GM19238 (cell line): ENCODE data around the gene RGS6.

Source experiments
- DNase-seq: peaks from one replicate; pipeline ENCODE4 v3.0.0; 2011; ENCODE audit warnings: low spot score; ENCODE audit not compliant: insufficient read length

Gene RGS6

DNA sequence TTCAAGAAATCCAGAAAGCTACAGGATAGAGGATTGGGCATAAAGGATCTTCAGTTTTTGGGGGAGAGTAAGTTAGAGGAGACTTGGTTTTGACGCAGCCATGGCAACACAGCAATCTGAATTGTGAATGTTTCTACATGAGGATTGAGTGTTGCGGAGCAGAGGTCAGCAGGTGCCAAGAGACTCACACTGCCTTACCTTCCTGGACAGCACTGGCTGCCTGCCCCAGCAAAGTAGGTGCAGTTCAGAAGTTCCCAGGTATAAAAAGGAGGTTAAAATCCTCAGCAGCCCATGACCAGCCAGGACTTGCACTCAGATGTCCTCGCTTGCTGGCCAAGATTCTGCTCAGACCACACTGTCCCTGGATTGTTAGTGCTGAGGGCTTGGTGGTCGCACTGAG, 590.6 kb downstream of the RGS6 start:
- no peak for DNase-seq

DNA sequence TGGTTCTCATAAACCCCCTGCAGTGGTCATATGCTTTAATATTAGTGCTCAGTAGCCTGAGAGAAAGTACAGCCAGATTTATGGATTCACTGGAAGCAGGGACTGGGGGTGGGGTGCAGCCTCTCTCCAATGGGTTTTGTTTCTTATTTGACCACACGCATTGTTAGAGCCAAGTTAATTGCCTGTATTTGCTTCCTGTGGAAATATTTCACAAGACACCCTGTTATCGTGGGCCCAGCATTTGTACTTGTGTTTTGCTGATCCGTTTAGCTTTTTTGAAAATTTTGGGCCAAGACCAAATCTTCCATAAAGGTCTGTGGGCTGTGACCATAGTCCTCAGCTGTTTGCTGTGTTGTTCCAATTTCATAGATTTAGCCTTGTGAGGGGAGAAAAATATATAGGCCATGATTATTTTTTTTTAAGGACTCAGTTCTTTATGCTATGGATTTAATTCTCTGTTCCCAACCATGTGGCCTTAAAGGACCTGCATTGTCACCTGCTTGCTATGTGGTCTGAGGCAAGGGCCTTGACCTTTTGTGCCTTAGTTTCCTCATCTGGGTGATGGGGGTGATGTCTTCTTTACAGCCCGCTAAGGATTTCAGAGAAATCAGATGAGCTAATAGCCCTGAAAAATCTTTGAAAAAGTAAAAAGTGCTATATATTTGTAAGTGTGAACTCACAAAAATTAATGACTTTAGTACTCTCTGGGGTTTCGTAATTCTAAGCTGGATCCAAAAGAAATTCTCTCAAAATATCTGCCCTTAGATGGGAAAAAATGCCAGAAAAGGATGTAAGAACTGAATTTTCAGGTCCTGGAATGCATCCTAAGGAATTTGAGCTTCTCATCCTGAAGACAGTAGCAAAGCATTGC, 591.4 kb downstream of the RGS6 start:
- DNase-seq, result no peak

DNA sequence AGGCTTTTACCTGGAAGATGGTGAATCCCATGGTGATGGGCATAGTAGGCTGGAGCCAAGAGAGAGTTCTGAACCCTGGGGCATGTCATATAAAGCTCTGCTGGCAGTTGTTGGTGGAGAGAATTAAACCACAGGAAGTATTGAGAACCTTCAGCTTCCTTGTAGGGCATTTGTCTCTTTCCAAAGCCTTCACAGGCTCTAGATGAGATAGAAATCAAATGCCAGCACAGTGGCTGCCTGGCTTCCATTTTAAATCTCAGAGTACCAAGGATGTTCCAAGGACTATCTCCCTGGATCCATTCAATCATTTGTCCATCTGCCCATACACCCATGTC, 592.0 kb downstream of the RGS6 start:
- DNase-seq, result no peak

DNA sequence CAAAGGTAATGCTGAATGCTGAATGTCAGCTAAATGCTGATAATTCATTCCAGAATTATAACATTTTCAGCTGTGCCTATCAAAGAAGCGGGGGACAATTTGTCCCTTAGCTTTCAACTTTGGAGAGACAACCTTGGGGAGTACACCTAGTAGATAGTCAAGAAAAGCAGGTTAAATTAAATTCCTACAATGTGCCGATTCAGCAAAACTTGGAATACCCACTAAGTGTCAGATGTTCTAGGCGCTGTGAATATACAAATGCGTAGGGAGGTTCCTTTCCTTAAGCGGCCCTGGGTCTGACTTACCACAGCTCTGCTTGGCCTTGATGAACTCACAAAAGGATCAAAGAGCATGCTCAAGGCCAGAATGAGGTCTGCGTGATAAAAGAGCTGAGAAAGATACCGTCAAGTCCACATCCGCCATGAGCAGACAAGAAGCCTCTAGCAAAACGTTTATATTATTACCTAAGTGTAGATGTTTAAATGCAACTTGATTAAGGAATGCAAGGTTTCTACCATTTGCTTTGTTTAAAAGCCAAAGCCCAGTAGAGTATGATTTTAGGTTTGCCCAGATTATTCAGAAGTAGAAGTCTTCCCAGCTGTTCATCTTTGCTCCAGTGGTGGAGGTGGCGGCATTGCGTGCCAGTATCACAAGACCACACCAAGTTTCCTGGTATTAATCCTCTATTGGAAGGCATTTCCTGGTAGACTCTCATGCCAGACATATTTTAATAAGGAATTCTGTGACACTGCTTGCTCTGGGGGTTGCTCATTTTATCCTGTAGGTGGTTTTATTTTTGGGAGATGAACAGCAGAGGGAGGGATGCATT, 593.1 kb downstream of the RGS6 start:
- DNase-seq, result no peak

DNA sequence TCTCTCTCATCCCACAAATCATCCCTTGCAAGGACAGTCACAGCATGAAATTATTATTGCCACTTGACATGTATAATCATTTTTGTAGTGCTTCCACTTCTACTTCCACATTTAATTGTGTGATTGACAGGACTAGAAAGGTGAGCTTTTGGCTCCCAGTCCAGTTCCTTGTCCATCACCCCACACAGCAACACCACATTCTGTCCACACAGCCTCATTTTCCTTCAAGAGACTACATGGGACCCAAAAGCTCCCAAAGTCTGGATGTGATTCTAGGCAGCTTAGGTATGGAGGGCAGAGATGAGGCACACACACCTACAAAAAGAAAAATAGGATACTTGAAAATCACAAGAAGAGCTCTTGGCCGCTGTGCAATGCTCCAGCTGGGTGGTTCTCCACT, 595.4 kb downstream of the RGS6 start:
- no peak for DNase-seq

DNA sequence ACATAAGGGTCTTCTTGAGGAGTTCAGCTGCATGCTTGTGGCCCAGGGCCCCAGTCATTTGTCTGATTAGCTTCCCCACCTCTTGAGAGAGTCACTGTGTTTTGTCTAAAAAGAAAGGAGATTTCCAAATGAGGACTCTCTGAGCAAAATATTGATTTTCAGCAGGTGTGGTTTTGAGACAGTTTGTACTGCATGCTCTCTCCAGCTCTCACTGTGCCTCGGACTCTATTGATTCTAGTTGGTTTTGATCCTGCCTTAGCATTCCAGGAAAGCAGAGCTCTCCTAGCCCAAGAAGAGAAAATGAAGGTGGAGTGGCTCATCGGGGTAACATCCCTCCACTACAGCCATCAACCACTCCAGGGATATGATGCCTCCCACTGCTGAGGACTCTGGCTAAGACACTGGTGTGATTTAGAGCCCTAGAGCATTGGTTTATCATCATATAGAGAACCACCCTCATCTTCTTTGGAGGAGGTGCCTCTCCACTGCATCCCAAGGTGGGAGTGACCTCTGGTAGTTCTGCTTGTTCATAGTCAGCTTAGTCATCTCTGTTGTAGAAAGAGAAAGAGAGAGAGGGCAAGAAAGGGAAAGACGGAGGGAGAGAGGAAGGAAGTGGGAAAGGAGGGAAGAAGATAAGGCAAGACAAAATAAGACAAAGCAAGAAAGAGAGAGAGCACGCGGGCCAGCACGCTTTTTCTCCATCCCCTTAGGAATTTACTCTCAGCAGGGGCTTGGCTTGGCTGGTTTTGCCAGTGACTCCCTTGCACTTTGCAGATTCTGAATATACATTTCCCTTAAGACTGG, 596.0 kb downstream of the RGS6 start:
- no peak for DNase-seq

DNA sequence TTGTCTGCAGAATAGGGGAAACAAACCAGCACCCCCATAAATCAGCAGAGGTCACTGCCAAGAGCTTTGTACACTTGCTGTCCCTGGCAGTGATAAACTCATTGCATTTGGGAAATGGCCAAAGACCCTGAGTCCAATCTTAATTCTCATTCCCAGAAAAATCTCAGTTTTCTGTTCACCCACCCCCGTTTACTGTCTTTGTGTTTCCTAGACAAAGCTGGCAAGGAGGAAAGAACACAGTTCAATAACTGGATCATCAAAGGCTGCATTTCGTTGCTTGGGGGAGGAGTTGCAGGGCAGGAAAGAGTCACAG, 596.6 kb downstream of the RGS6 start:
- no peak for DNase-seq

DNA sequence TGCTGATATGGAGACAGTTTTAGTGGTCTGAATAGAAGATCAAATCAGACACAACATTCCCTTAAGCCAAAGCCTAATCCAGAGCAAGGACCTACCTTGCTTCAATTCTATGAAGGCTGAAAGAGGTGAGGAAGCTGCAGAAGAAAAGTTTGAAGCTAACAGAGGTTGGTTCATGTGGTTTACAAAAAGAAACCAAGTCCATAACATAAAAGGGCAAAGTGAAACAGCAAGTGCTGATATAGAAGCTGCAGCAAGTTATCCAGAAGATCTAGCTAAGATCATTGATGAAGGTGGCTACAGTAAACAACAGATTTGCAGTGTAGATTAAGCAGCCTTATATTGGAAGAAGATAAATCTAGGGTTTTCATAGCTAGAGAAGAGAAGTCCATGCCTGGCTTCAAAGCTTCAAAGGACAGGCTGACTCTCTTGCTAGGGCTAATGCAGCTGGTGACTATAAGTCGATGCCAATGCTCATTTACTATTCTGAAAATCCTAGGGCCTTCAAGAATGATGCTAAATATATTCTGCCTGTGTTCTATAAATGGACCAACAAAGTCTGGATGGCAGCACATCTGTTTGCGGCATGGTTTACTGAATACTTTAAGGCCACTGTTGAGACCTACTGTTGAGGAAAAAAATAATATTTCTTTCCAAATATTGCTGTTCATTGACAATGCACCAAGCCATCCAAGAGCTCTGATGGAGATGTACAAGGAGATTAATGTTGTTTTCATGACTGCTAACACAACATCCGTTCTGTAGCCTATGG, 600.6 kb downstream of the RGS6 start:
- no peak for DNase-seq

DNA sequence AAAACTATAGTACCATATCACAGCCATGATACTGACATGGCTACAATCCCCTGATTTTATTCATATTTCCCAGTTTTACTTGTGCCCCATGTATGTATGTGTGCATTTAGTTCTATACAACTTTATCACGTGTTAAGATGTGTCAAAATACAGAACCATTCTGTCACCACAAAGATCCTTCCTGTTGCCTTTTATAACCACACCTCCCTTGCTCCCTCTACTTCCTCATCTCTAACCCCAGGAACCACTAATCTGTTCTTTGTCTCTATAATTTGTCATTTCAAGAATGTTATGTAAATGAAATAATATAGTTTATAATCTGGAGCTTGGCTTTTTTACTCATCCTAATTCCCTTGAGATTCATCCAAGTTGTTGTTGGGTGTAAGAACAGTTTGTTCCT, 603.3 kb downstream of the RGS6 start:
- no peak for DNase-seq

DNA sequence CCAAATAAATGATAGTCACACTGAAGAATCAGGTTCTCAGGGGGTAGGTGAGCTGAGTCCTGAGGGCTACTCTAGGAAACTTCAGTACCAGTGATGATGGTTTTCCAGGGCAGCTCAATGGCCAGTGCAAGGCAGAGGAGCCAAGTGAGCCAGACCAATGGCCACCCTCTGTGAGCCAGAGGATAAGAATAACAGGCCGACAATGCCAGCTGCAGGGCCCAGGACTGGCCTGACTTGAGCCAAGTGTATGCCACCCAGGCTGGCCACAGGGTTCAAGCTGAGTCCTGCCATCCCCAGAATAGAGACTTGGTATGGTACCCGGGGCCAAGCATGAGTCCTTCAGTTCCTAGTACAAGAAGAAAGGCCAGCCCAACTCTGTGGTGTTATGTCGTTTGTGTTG, 606.2 kb downstream of the RGS6 start:
- DNase-seq, result no peak

DNA sequence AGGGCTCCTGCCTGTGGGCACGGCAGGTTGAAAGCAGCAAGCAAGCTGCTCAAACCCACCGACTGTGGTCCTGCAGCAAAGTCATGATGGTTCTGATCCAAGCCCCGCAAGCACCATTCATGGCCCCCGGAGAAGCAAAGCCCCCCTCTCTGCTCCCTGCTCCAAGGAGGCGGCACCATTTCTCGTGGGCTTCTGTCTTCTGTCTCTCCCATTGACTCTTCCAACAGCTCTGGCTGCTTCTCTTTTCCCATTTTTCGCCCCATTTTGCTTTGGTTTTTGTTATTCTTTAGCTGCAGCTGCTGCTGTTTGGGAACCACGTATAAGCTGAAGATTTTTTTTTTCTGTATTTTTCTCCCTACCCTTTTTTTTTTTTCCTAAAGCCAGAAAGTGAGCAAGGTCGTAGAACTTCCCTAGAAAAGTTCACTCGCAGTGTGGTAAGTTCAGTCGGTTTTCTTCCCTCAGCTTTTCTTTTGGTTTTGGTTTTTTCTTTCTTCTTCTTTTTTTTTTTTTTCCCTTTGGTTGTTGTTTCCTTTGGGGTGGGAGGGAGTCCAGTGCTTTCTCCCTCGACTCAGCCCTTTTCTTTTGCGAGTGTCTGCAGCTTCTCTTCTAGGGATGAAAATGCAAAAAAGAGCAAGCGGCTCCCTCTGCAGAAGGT, 607.6 kb downstream of the RGS6 start:
- DNase-seq, result no peak

DNA sequence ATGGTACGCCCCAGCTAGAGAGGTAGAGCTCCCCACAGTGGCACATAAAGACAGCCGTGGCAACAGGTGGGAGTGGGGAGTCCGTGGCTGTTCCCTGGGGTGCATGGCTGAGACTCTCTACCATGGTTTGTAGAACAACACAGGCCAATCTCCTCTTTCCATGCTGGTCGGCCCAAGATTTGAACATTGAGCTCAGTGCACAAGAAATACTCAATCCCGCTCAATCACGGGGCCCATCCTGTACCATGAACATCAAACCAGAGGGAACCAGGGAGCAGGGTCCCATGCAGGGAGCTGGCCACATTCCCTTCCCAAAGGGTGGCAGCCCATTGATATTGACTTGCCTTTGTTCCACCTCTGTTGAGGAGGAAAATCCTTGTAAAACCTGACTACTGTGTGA, 608.6 kb downstream of the RGS6 start:
- no peak for DNase-seq

DNA sequence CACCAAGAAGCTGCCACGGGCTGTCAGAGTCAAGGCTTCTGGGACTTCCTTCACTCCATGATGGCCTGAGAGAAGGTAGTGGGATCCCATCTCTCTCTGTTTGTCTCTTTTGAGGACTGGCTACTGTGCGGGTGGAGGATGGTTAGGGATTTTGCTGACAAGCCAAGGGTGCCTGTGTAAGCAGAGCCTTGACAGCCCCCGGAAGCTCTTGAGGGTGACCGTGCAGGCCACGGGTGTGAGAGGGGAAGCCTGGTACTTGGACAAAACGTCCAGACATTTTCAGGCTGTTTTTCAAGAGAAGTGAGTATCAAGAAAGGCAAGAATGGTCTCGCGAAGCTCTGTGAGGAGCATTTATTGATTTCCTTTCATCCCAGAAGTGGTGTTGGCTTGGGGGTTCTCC, 609.3 kb downstream of the RGS6 start:
- DNase-seq, result no peak

DNA sequence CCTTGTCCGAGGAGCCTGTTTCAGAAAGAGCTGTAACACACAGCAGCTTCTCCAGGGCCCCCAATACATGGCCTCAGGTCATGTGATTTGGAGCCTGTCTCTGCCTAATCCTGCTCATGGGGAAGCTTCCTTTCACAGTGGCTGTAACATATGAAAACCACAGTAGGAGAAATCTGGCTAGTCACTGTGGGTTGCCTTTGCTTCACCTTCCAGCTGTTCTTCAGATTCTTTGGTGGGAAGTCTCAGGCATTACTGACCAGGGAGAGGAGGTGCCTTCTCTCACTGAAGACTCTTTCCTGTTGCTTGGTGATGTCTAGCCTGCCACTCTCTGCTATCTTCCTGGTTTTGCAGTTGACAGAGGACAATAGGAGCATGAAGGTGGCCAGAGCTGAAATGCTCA, 611.1 kb downstream of the RGS6 start:
- DNase-seq, result no peak

DNA sequence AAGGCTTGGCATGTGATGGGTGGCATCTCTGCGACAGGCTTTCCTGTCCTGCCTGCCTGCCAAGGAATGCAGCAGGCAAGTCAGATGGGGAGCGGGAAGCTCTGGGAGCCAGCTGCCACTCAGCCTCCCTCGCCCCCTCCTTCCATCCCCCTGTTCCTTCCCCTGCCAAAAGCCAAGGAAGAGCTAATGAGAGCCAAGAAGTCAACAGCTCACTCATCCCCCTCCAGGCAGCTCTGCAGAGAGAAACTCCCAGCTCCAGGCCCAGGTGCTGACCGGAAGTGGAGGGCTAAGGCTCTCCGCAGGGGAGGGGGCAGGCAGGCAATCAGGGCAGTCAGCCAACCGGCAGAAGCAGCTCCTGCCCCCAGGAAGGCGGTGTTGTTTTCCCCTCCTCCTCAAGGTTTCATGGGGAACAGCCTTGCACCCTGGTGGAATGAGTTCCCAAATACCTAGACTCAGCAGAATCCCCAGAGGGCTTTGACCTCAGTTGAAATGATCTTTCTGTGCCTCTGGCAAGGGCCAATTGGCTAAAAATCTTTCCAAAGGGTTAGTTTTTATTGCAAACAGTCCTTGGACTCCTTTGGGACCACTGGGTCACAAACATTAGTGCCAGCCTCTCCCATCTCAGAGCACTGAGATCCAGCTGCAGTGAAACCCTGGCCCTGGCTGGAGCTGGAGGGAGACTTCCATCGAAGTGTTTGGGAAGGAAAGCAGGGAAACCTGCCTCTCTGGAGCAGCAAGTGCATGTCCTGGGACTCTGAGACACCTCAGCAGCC, 612.6 kb downstream of the RGS6 start:
- DNase-seq, result no peak

DNA sequence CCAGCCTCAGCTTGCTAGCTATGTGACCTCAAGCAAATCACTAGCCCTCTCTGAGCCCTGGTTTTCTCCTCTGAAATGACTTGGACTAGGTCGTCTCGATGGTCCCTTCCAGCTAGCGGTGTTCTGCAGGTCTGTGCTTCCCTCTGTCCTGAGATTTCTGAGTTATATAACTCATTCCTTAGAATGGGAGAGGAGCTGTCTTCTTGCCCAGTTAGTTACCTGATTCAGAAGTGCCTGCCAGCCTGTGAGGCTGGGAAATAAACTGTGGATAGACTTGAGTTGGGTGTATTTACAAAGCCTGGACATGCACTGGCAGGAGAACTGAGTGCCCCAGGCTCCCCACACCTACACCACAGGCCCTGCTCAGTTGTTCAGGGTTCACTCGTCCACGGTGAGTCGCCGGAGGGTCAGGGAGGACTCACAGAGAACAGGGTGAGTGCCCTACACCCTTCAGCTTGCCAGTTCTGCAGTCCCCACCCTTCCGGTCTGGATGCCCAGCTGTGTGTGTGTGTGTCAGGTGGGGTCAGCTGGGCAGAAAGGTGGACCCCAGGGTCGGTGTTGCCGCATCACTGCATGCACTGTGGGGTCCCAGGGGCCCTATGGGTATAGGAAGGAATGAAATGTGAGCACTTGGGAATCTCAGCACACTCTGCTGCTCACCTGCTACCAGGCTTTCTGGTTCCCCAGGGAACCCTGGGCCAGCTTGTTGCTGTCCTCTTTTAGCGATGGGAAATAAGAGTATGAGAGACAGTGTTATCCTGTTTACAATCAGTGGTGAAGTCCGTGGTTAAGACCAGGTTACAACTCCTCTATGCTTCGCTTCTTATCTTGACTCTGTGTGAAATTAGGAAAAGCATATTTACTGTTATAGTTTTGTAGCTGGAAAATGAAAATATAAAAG, 613.4 kb downstream of the RGS6 start:
- no peak for DNase-seq

DNA sequence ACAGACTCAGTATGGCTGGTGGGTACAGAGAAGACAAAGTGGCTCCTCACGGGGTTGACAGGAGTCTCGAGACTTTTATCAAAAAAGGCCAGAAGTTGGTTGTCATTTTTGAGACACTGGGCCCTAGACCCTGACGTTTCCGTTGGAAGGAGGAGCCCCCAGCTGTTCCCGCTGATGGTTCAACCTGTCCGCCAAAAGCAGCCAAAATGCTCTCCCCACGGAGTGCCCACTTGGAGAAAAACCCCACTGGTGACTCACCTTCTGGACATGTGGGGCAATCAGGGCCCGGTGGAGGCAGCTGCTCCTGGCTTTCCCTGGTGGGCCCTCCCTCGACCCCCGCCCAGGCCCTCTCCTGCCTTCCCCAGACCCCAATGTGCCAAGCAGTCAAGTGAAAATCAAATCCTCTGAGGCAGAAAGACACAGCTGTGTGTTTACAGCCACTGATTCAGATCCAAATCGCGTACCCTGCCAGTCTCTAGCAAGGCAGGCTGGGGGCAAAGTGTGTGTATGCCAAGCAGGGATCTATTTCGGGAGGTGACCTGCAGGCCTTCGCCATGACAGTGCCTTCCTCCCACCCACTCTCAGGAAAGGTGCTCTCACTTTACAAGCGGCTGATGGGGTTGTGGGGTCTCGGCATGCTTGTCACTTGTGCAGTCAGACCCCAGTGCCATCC, 614.3 kb downstream of the RGS6 start:
- no peak for DNase-seq

DNA sequence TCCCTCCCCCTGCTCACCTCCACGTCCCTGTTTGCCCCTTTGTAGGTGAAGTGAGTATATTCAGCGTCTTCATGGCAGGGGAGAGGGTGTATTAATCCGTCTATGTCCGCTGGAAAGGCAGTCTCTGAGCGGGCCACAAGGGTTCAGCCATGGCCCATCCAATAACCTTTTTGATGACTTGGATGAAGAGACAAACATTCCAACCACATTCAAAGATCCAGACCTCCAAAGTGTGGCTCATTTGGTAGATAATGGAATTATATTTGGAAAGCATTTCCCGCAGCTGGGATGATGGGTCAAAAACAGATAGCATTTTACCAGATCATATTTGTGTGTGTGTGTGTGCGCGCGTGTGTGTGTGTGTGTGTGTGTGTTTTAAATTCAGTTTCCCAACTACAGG, 615.8 kb downstream of the RGS6 start:
- DNase-seq, result no peak

DNA sequence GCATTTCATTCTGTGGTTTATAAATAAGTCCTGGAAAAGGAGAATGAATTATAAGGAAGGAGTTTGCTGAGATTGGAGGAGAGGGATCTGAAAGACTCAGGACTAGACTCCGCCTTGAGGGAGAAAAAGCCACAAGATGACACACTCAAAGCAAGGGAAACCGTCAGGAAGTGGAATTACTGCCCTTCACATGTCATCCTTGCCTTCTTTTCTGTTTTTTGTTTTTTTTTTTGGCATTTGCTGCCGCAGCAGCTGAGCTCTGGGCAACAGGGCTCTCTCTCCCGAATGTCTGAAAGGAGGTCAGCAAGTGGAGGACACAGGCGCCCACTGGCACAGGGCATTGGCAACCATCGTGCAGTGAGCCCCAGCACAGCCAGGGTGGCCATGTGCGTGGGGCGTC, 616.8 kb downstream of the RGS6 start:
- DNase-seq, result no peak
